PC-3 (cell line): ENCODE measurements around the gene DHRS11. TPM values are rescaled to one million over a fixed set of nuclear protein-coding genes. Genes with fewer than 3 reads are reported as not detected.
A peak's percentile ranks its signal among the peaks of the same experiment; 100 is the strongest.

Experiments used
- ATAC-seq: fragments of 200-7000 bp; cut with Tn5 transposase; 2 replicates; pipeline ENCODE4 v1.9.1; 2020; ENCODE audit warnings: mild to moderate bottlenecking, moderate library complexity
- BruUV-seq: library from RNA; stranded (reverse); fragments of 400-500 nt; replicated peaks from 2 replicates; lab custom pipeline; 2021; lab: Mats Ljungman, UMichigan
- CTCF ChIA-PET: fragments of 300-600 bp; sonication (Branson Sonifier 250); formaldehyde crosslinking; loops from one replicate; lab custom pipeline; 2022; ENCODE audit warnings: antibody characterized with exemption; lab: Charles Lee
- POLR2A ChIA-PET: fragments of 300-600 bp; sonication (Branson Sonifier 250); formaldehyde crosslinking; loops from one replicate; lab custom pipeline; 2022; ENCODE audit warnings: antibody characterized with exemption; ENCODE audit not compliant: unreplicated experiment; lab: Charles Lee
- DNase-seq: peaks from one replicate; pipeline ENCODE4 v3.0.0-alpha.2; 2015
- H2AFZ ChIP-seq: fragments of 300-600 bp; sonication (generic); 2 replicates; pipeline ENCODE4 v1.6.0; 2016; ENCODE audit warnings: antibody characterized with exemption, low read length
- H3F3A ChIP-seq: fragments of 300-600 bp; sonication (generic); one replicate; pipeline ENCODE4 v1.6.0; 2017; ENCODE audit warnings: antibody characterized with exemption, low read length, control low read depth, mild to moderate bottlenecking; ENCODE audit not compliant: unreplicated experiment
- H3K27ac ChIP-seq: fragments of 300-600 bp; sonication (generic); 2 replicates; pipeline ENCODE4 v1.5.1; 2016; ENCODE audit warnings: mild to moderate bottlenecking, low read length
- H3K27me3 ChIP-seq: fragments of 300-600 bp; sonication (generic); 2 replicates; pipeline ENCODE4 v1.6.1; 2016; ENCODE audit warnings: low read length, mixed read lengths
- H3K36me3 ChIP-seq: fragments of 300-600 bp; sonication (generic); 2 replicates; pipeline ENCODE4 v1.6.1; 2016; ENCODE audit warnings: low read depth, mixed run types, low read length, mixed read lengths
- H3K4me1 ChIP-seq: fragments of 300-600 bp; sonication (generic); 2 replicates; pipeline ENCODE4 v1.5.1; 2016; ENCODE audit warnings: low read length; ENCODE audit not compliant: insufficient read depth
- H3K4me2 ChIP-seq: fragments of 300-600 bp; sonication (generic); 2 replicates; pipeline ENCODE4 v1.6.0; 2016; ENCODE audit warnings: low read length
- H3K4me3 ChIP-seq: fragments of 300-600 bp; sonication (generic); 2 replicates; pipeline ENCODE4 v1.5.1; 2016; ENCODE audit warnings: mild to moderate bottlenecking, low read length, mixed read lengths
- H3K79me2 ChIP-seq: fragments of 300-600 bp; sonication (generic); 2 replicates; pipeline ENCODE4 v1.6.1; 2017; ENCODE audit warnings: low read length, mixed read lengths
- H3K9ac ChIP-seq: fragments of 300-600 bp; sonication (generic); 2 replicates; pipeline ENCODE4 v1.6.0; 2016; ENCODE audit warnings: mild to moderate bottlenecking, low read length
- H3K9me2 ChIP-seq: fragments of 300-600 bp; sonication (generic); replicated peaks from 2 replicates; pipeline ENCODE4 v1.6.1; 2016; ENCODE audit warnings: mixed run types, low read length, mixed read lengths
- H3K9me3 ChIP-seq: fragments of 300-600 bp; sonication (generic); 2 replicates; pipeline ENCODE4 v1.6.1; 2016; ENCODE audit warnings: low read length, mixed read lengths
- H4K20me1 ChIP-seq: fragments of 300-600 bp; sonication (generic); 2 replicates; pipeline ENCODE4 v1.6.1; 2016; ENCODE audit warnings: low read length, mixed read lengths
- CTCF ChIP-seq: fragments of 300-600 bp; sonication (generic); conservative IDR thresholded peaks from 2 replicates; pipeline ENCODE4 v1.5.1; 2017; ENCODE audit warnings: antibody characterized with exemption, low read depth, mild to moderate bottlenecking, low read length
- EZH2 ChIP-seq: fragments of 300-600 bp; sonication (generic); IDR thresholded peaks from one replicate; pipeline ENCODE4 v1.6.1; 2017; ENCODE audit warnings: antibody characterized with exemption, mild to moderate bottlenecking, low read length; ENCODE audit not compliant: unreplicated experiment
- EZH2phosphoT487 ChIP-seq: fragments of 300-600 bp; sonication (generic); IDR thresholded peaks from 2 replicates; pipeline ENCODE4 v1.6.1; 2018; ENCODE audit warnings: mild to moderate bottlenecking, antibody characterized with exemption, low read length, borderline replicate concordance
- intact Hi-C: fragments of 100-400 bp; cut with micrococcal nuclease; formaldehyde crosslinking; loops from 2 replicates; pipeline ENCODE4 v1.9.0; 2023
- total RNA-seq: library from RNA; depleted of rRNA; stranded (reverse); fragments of >200 nt; gene quantifications from 2 replicates; pipeline ENCODE4 v1.2.3, GENCODE V29; 2014

The DHRS11 gene
- total RNA-seq, 1 experiment from 2014 or later: 14.8 TPM

GRCh38 chr17:36592316-36592715 lies 637 bp downstream of the DHRS11 start:
- Histone ChIP-seq H3F3A (no peaks in the 10 kb centered on the region), H3K9me2 (no peaks in the 10 kb centered on the region), H3K79me2 (peaks cover 20% of the 10 kb centered on the region), H3K9me3 (no peaks in the 10 kb centered on the region), H3K4me3 (peak overlapping the region; percentile 80), H3K36me3 (peaks cover under 1% of the 10 kb centered on the region; the same call in 1 of the 2 replicates), H3K4me1 (peaks cover 10% of the 10 kb centered on the region; the same call in 1 of the 2 replicates), H4K20me1 (no peaks in the 10 kb centered on the region), H3K27ac (no peak overlapping the region), H2AFZ (peak overlapping the region; percentile 73), H3K9ac (peak overlapping the region; percentile 78), H3K4me2 (peak overlapping the region; percentile 82), H3K27me3 (no peaks in the 10 kb centered on the region)
- POLR2A ChIA-PET: interaction anchor here (0.6 kb wide), 1 partner anchor 18 kb away, joined by 3 read pairs; no protein-coding TSS in a partner anchor
- peak; percentile 48 for ATAC-seq
- CTCF ChIA-PET: interaction anchor here (1.6 kb wide), 1 partner anchor 11 kb away, joined by 17 read pairs; no protein-coding TSS in a partner anchor
- peak; percentile 22 for DNase-seq
- no TSS peak for BruUV-seq
- intact Hi-C loops: no loop called here
- TF ChIP-seq EZH2phosphoT487: no peak
- no peak for TF ChIP-seq EZH2
- no peak for TF ChIP-seq CTCF

- ATAC-seq: peak; percentile 19; the same call in 1 of the 2 replicates
- DNase-seq: no peak
- no peaks in the 10 kb centered on the region for H3K36me3 ChIP-seq
- H3K27ac ChIP-seq: no peak overlapping the region
- peak overlapping the region; percentile 73 for H2AFZ ChIP-seq
- peaks cover 10% of the 10 kb centered on the region; the same call in 1 of the 2 replicates for H3K4me1 ChIP-seq
- ChIA-PET CTCF (interaction anchor here (1.6 kb wide), 1 partner anchor 10 kb away, joined by 17 read pairs; no protein-coding TSS in a partner anchor), POLR2A (interaction anchor here (0.6 kb wide), 1 partner anchor 19 kb away, joined by 3 read pairs; no protein-coding TSS in a partner anchor)
- peak overlapping the region; percentile 80 for H3K4me3 ChIP-seq
- no peaks in the 10 kb centered on the region for H3K9me2 ChIP-seq
- H4K20me1 ChIP-seq: no peaks in the 10 kb centered on the region
- H3K4me2 ChIP-seq: peak overlapping the region; percentile 82
- H3K79me2 ChIP-seq: peaks cover 20% of the 10 kb centered on the region
- TSS peak; percentile 27 for BruUV-seq
- intact Hi-C loops: no loop called here
- no peaks in the 10 kb centered on the region for H3K9me3 ChIP-seq
- peak overlapping the region; percentile 78 for H3K9ac ChIP-seq
- no peaks in the 10 kb centered on the region for H3K27me3 ChIP-seq
- TF ChIP-seq EZH2 (no peak), CTCF (no peak), EZH2phosphoT487 (no peak)
- no peaks in the 10 kb centered on the region for H3F3A ChIP-seq
These were observed 1.1 kb downstream of the DHRS11 start for GRCh38 chr17:36592716-36593321.
